ENCODE measurements around the gene SLC8A3. TPM values are rescaled to one million over a fixed set of nuclear protein-coding genes. Genes with fewer than 3 reads are reported as not detected.
A peak's percentile ranks its signal among the peaks of the same experiment; 100 is the strongest.

SLC8A3 gene
- total and polyA plus RNA-seq, 2 of the 13 experiments (the other 11 are each of a cell fraction or from before 2014, with no cell fraction given) = 0.01 to 0.02 TPM

GRCh38 chr14:70005281-70005805, 183.4 kb downstream of the SLC8A3 start (continued):
- TF ChIP-seq BHLHE40 (IDR thresholded peaks at IDR 0.05; ENCODE audit: low read length) (peak; percentile 54; the same call in 1 of the 2 replicates), JUND (CRISPR knock-in tag; IDR thresholded peaks at IDR 0.05) (0 out of 2 replicates have a peak, but pooled peaks have one; percentile 32), SOX5 (CRISPR knock-in tag; IDR thresholded peaks at IDR 0.05; ENCODE audit: borderline replicate concordance) (peak; percentile 92), ZNF337 (CRISPR knock-in tag; IDR thresholded peaks at IDR 0.05; ENCODE audit: borderline replicate concordance, low read depth) (no peak), CREM (IDR thresholded peaks at IDR 0.05) (peak; percentile 64; the same call in 1 of the 2 replicates), CREM (CRISPR knock-in tag; IDR thresholded peaks at IDR 0.05) (no peak), GATA4 (IDR thresholded peaks at IDR 0.05; ENCODE audit: borderline replicate concordance, low read depth) (peak; percentile 18; the same call in 1 of the 2 replicates), STAG1 (CRISPR knock-in tag; IDR thresholded peaks at IDR 0.05) (peak; percentile 45), GFI1 (CRISPR knock-in tag; IDR thresholded peaks at IDR 0.05; ENCODE audit: borderline replicate concordance) (peak; percentile 71; the same call in 1 of the 2 replicates), POLR2A (IDR thresholded peaks at IDR 0.05; ENCODE audit: insufficient read depth in 1 of 2, low read depth in 2 of 2, low read length in 2 of 2) (peak; percentile 21 to 35; a peak in 2 of 4 replicates), ISL2 (CRISPR knock-in tag; IDR thresholded peaks at IDR 0.05) (peak; percentile 76), ZNF431 (CRISPR knock-in tag; IDR thresholded peaks at IDR 0.05; ENCODE audit: borderline replicate concordance, low read depth) (peak; percentile 35; the same call in 1 of the 2 replicates), RELA (CRISPR knock-in tag; IDR thresholded peaks at IDR 0.05) (0 out of 2 replicates have a peak, but pooled peaks have one; percentile 40), ZNF691 (CRISPR knock-in tag; IDR thresholded peaks at IDR 0.05; ENCODE audit: borderline replicate concordance, low read depth) (0 out of 2 replicates have a peak, but pooled peaks have one; percentile 25), KAT8 (CRISPR knock-in tag; IDR thresholded peaks at IDR 0.05) (peak; percentile 73), THAP11 (CRISPR knock-in tag; IDR thresholded peaks at IDR 0.05) (peak; percentile 69), DMAP1 (CRISPR knock-in tag; IDR thresholded peaks at IDR 0.05) (peak; percentile 82), NAIF1 (CRISPR knock-in tag; IDR thresholded peaks at IDR 0.05; ENCODE audit: borderline replicate concordance) (no peak), ZNF703 (CRISPR knock-in tag; IDR thresholded peaks at IDR 0.05; ENCODE audit: borderline replicate concordance) (no peak), ZMYM4 (CRISPR knock-in tag; IDR thresholded peaks at IDR 0.05) (peak; percentile 91), FOXP4 (CRISPR knock-in tag; IDR thresholded peaks at IDR 0.05) (peak; percentile 86), POLR2AphosphoS5 (IDR thresholded peaks at IDR 0.05; ENCODE audit: low read depth, low read length) (no peak; the same call in none of the 2 replicates), TFAP4 (IDR thresholded peaks at IDR 0.05; ENCODE audit: borderline replicate concordance, low read depth) (peak; percentile 45; the same call in 1 of the 2 replicates), MED1 (CRISPR knock-in tag; IDR thresholded peaks at IDR 0.05) (peak; percentile 85), ZNF83 (CRISPR knock-in tag; IDR thresholded peaks at IDR 0.05; ENCODE audit: borderline replicate concordance) (no peak)
- TF ChIP-seq, protein P1, sequence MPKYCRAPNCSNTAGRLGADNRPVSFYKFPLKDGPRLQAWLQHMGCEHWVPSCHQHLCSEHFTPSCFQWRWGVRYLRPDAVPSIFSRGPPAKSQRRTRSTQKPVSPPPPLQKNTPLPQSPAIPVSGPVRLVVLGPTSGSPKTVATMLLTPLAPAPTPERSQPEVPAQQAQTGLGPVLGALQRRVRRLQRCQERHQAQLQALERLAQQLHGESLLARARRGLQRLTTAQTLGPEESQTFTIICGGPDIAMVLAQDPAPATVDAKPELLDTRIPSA (CRISPR knock-in tag; IDR thresholded peaks at IDR 0.05; ENCODE audit: borderline replicate concordance) = no peak
- TF ChIP-seq, protein P2, sequence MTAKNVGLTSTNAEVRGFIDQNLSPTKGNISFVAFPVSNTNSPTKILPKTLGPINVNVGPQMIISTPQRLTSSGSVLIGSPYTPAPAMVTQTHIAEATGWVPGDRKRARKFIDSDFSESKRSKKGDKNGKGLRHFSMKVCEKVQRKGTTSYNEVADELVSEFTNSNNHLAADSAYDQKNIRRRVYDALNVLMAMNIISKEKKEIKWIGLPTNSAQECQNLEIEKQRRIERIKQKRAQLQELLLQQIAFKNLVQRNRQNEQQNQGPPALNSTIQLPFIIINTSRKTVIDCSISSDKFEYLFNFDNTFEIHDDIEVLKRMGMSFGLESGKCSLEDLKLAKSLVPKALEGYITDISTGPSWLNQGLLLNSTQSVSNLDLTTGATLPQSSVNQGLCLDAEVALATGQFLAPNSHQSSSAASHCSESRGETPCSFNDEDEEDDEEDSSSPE (CRISPR knock-in tag; IDR thresholded peaks at IDR 0.05) = no peak; the same call in 1 of the 2 replicates
